Activated CD8-positive, alpha-beta memory T cell treated with anti-CD3 and anti-CD28 coated beads, Interleukin-2, amount 10 ng/mL, durations not matched to agents 7 days and 5 days (primary cell): ENCODE measurements around the gene LUC7L3. TPM values are rescaled to one million over a fixed set of nuclear protein-coding genes. Genes with fewer than 3 reads are reported as not detected.

ENCODE experiments used
- ATAC-seq: fragments of 150-1000 bp; cut with Tn5 transposase; one replicate; pipeline ENCODE4 v1.10.0; 2021; ENCODE audit warnings: moderate library complexity
- CTCF ChIA-PET: fragments of 350-600 bp; sonication (Branson Sonifier 250); formaldehyde crosslinking; loops from one replicate; lab custom pipeline; 2021; ENCODE audit warnings: antibody characterized with exemption; lab: Charles Lee
- DNase-seq: peaks from one replicate; pipeline ENCODE4 v3.0.0-alpha.2; 2020
- H3K27ac Mint-ChIP-seq: one replicate; pipeline ENCODE4 v1.8.0; 2021; ENCODE audit warnings: mild to moderate bottlenecking, mixed read lengths
- H3K27me3 Mint-ChIP-seq: one replicate; pipeline ENCODE4 v1.8.0; 2021; ENCODE audit warnings: mixed read lengths
- H3K36me3 Mint-ChIP-seq: one replicate; pipeline ENCODE4 v1.8.0; 2021; ENCODE audit warnings: mild to moderate bottlenecking, mixed read lengths
- H3K4me1 Mint-ChIP-seq: one replicate; pipeline ENCODE4 v1.8.0; 2021; ENCODE audit warnings: mixed read lengths
- H3K4me3 Mint-ChIP-seq: one replicate; pipeline ENCODE4 v1.8.0; 2021; ENCODE audit warnings: mild to moderate bottlenecking, moderate library complexity, mixed read lengths
- H3K9me3 Mint-ChIP-seq: one replicate; pipeline ENCODE4 v1.8.0; 2022; ENCODE audit warnings: low read depth, mixed read lengths
- total RNA-seq, 2 experiments: library from RNA; stranded (reverse); gene quantifications; one replicate each; pipeline ENCODE4 v1.2.3, GENCODE V29; 2021

Gene LUC7L3
- total RNA-seq, 2 experiments from 2014 or later, result 147 to 193 TPM

DNA sequence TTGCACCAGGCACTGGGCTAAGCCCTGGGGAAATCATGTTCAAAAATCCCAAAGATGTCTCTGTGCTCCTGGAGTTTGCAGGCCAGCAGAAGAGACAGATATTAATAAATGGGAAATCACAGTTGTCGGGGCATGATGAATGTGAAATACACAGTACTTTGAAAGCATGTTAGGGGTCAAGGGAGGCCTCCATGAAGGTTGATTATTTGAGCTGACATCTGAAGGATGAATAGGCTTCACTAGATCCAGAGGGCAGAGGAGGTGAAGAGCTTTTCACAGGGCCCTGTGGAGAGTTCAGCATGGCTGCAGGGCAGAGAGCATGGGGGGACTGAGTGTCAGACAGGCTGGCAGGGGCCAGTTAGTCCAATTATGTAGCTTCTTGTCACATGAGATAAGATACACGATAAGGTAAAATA lies 45.3 kb downstream of the LUC7L3 start:
- CTCF ChIA-PET, result interaction anchor here (0.9 to 2.0 kb wide), 3 partner anchors 17 to 88 kb away, joined by 3 to 4 read pairs (median 3); no protein-coding TSS in a partner anchor
- H3K4me1 Mint-ChIP-seq, result peaks cover 31% of the 10 kb centered on the region
- ATAC-seq, result no peak
- no peak overlapping the region for H3K27ac Mint-ChIP-seq
- H3K9me3 Mint-ChIP-seq, result no peaks in the 10 kb centered on the region
- peaks cover 21% of the 10 kb centered on the region for H3K27me3 Mint-ChIP-seq
- H3K36me3 Mint-ChIP-seq, result no peaks in the 10 kb centered on the region
- H3K4me3 Mint-ChIP-seq, result no peak overlapping the region
- no peak for DNase-seq

DNA sequence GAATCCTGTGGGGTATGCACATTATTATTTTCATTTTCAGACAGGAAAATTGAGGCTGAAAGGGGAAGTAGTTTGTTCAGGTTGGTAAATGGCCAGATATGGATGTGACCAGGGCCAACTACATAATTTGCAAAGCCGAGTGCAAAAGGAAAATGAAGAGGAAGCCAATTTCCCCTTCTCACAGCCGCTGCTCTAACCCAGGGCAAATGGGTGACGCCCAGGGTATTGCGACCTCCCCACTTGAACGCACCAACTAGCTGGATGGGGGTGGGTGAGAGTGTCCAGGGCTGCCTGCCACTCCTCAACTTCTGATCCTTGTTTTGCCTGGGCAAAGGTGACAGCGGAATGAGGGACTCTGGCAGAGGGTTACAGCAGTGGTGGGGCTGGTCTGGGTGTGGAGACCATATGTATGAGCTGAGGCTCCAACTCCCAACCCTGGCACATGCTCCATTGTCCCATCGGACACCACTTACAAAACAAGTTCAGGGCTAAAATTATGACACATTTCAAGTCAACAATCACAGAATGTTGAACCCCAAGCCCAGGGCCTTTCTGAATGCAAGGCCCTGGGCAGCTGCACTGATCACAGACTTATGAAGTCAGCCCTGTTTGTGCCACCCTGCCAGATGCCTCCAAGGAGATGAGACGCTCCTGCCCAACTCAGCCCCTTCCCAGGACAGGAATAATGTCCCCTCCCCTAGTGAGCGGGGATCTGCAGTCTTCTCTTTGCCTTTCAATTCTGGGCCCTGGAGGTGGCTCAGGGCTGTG lies 46.2 kb downstream of the LUC7L3 start:
- no peak overlapping the region for H3K27ac Mint-ChIP-seq
- H3K9me3 Mint-ChIP-seq, result no peaks in the 10 kb centered on the region
- H3K36me3 Mint-ChIP-seq, result no peaks in the 10 kb centered on the region
- ATAC-seq (no peak), DNase-seq (no peak)
- CTCF ChIA-PET, result interaction anchor here (1.7 kb wide), 1 partner anchor 18 kb away, joined by 6 read pairs; no protein-coding TSS in a partner anchor
- H3K27me3 Mint-ChIP-seq, result peaks cover 28% of the 10 kb centered on the region
- peaks cover 31% of the 10 kb centered on the region for H3K4me1 Mint-ChIP-seq
- H3K4me3 Mint-ChIP-seq, result no peak overlapping the region

GRCh38 chr17:50766222-50767023 lies 47.0 kb downstream of the LUC7L3 start:
- no peak overlapping the region for H3K27ac Mint-ChIP-seq
- peaks cover 31% of the 10 kb centered on the region for H3K4me1 Mint-ChIP-seq
- ATAC-seq (no peak), DNase-seq (no peak)
- no peak overlapping the region for H3K4me3 Mint-ChIP-seq
- H3K36me3 Mint-ChIP-seq, result no peaks in the 10 kb centered on the region
- CTCF ChIA-PET, result interaction anchor here (0.6 to 1.7 kb wide), 2 partner anchors 15 to 17 kb away, joined by 3 to 6 read pairs; no protein-coding TSS in a partner anchor
- H3K9me3 Mint-ChIP-seq, result no peaks in the 10 kb centered on the region
- peaks cover 28% of the 10 kb centered on the region for H3K27me3 Mint-ChIP-seq

DNA sequence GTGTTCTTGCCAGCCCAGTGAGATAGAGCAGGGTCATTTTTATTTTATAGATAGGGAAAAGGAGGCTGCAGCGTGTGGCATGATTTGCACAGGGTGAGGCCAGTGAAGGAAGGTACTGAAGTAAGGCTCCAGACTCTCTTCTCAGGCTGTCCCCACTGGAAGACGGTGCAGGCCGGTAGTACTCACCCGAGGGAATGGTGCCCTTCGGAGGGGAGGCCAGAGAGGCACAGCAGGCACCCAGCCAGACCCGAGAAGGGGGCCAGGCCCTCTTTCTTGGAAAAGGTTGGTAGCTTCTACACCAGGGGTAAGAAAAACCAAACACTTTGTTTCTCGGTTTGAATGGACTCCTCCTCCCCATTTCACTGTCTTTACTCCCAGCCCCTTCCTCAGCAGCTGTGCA lies 47.6 kb downstream of the LUC7L3 start:
- peaks cover 35% of the 10 kb centered on the region for H3K4me1 Mint-ChIP-seq

DNA sequence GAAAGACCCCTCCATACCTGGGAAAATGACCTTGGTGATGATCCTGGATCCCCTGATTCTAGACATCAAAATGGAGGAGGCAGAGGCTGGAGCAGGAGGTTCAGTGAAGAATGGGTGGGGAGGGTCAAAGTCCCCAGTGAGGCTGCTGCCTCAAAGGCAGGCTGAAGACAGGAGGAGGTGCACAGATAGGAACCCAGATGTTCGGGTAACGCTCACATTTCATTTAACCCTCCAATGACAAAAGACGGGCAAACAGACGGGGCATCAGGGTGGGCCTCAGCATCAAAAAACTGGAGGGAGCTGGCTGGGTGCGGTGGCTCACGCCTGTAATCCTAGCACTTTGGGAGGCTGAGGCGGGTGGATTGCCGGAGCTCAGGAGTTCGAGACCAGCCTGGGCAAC lies 48.0 kb downstream of the LUC7L3 start, which contains the start of gene ANKRD40CL:
ANKRD40CL (minus strand) TSS at position 73 of the 400 bp plus-strand sequence. CDS start 605 bp downstream, outside the sequence.
- DNase-seq (no peak), ATAC-seq (no peak)
- peaks cover 38% of the 10 kb centered on the region for H3K4me1 Mint-ChIP-seq
- H3K9me3 Mint-ChIP-seq, result no peaks in the 10 kb centered on the region
- H3K4me3 Mint-ChIP-seq, result no peak within 1 kb of the TSS
- H3K27ac Mint-ChIP-seq, result no peak within 1 kb of the TSS
- CTCF ChIA-PET, result interaction anchor here (0.6 to 1.2 kb wide), 2 partner anchors 14 to 16 kb away, joined by 3 to 4 read pairs; no protein-coding TSS in a partner anchor
- no peaks in the 10 kb centered on the region for H3K36me3 Mint-ChIP-seq
- peaks cover 26% of the 10 kb centered on the region for H3K27me3 Mint-ChIP-seq

More for the DNA sequence above, 47.6 kb downstream of the LUC7L3 start:
- no peaks in the 10 kb centered on the region for H3K36me3 Mint-ChIP-seq
- no peak overlapping the region for H3K27ac Mint-ChIP-seq
- no peaks in the 10 kb centered on the region for H3K9me3 Mint-ChIP-seq
- no peak overlapping the region for H3K4me3 Mint-ChIP-seq
- DNase-seq (no peak), ATAC-seq (no peak)
- peaks cover 27% of the 10 kb centered on the region for H3K27me3 Mint-ChIP-seq
- CTCF ChIA-PET, result interaction anchor here (0.6 to 1.2 kb wide), 2 partner anchors 15 to 16 kb away, joined by 3 to 4 read pairs; no protein-coding TSS in a partner anchor

DNA sequence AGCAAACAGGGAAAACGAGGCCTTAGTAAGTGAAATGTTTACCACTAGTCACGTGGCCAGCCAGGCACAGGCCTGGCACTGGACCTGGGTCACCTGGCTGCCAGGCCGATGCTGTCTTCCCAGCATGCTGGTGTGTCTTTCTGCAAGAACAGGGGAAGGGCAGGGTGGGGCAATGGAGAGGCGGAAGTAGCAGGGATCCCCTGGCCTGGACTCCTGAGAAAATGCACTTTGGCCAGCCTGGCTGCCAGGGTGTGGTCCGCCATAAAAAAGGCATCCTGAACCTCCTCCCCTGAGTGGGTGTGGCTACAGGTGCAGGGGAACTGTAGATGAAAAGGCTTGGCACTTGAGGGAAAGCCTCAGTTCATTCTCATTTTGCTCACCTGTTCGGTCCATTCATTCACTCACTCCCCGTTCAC lies 49.0 kb downstream of the LUC7L3 start:
- Mint-ChIP-seq H3K9me3 (no peaks in the 10 kb centered on the region), H3K4me3 (no peak overlapping the region), H3K27ac (no peak overlapping the region), H3K36me3 (no peaks in the 10 kb centered on the region), H3K4me1 (peaks cover 32% of the 10 kb centered on the region), H3K27me3 (peaks cover 21% of the 10 kb centered on the region)
- CTCF ChIA-PET, result interaction anchor here (1.1 to 1.5 kb wide), 3 partner anchors 15 to 49 kb away, joined by 3 to 5 read pairs (median 4); partner anchors contain the start of gene LUC7L3
- ATAC-seq (no peak), DNase-seq (no peak)

DNA sequence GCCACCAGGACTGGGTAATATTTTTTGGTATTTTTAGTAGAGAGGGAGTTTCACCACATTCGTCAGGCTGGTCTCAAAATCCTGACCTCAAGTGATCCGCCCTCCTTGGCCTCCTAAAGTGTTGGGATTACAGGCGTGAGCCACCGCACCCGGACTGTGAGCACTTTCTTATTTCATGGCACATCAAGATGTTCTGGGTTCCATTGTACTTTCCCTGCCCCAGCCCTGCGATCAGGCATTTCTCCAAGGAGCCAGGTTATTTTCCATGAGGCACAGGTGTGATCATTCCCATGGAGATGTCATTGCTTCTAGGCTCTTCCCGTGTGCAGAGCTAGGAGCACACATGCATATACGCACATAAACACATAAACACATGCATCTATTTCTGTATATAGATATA lies 50.5 kb downstream of the LUC7L3 start:
- Mint-ChIP-seq H3K27me3 (peaks cover 18% of the 10 kb centered on the region), H3K27ac (no peak overlapping the region), H3K4me1 (peaks cover 29% of the 10 kb centered on the region), H3K4me3 (no peak overlapping the region), H3K9me3 (no peaks in the 10 kb centered on the region), H3K36me3 (no peaks in the 10 kb centered on the region)
- ATAC-seq (no peak), DNase-seq (peak; percentile 12)
- CTCF ChIA-PET, result interaction anchor here (1.5 kb wide), 1 partner anchor 13 kb away, joined by 5 read pairs; no protein-coding TSS in a partner anchor

GRCh38 chr17:50770346-50770745 lies 50.9 kb downstream of the LUC7L3 start:
- no peaks in the 10 kb centered on the region for H3K36me3 Mint-ChIP-seq
- ATAC-seq, result no peak
- no peaks in the 10 kb centered on the region for H3K9me3 Mint-ChIP-seq
- no peak overlapping the region for H3K27ac Mint-ChIP-seq
- peaks cover 18% of the 10 kb centered on the region for H3K27me3 Mint-ChIP-seq
- H3K4me3 Mint-ChIP-seq, result no peak overlapping the region
- peaks cover 26% of the 10 kb centered on the region for H3K4me1 Mint-ChIP-seq
- CTCF ChIA-PET, result no interaction called here
- peak; percentile 1 for DNase-seq

GRCh38 chr17:50771991-50772785 lies 52.8 kb downstream of the LUC7L3 start:
- DNase-seq (no peak), ATAC-seq (no peak)
- Mint-ChIP-seq H3K4me3 (no peak overlapping the region), H3K36me3 (no peaks in the 10 kb centered on the region), H3K27me3 (peaks cover 17% of the 10 kb centered on the region), H3K9me3 (no peaks in the 10 kb centered on the region), H3K4me1 (peaks cover 10% of the 10 kb centered on the region), H3K27ac (no peak overlapping the region)
- CTCF ChIA-PET, result interaction anchor here (1.4 to 1.6 kb wide), 2 partner anchors 9 to 11 kb away, joined by 3 to 7 read pairs; no protein-coding TSS in a partner anchor

GRCh38 chr17:50774225-50774803 lies 54.9 kb downstream of the LUC7L3 start:
- DNase-seq (no peak), ATAC-seq (no peak)
- Mint-ChIP-seq H3K36me3 (no peaks in the 10 kb centered on the region), H3K27ac (no peak overlapping the region), H3K9me3 (no peaks in the 10 kb centered on the region), H3K4me1 (peaks cover 10% of the 10 kb centered on the region), H3K4me3 (no peak overlapping the region), H3K27me3 (peaks cover 33% of the 10 kb centered on the region)
- CTCF ChIA-PET, result interaction anchor here (0.8 kb wide), 1 partner anchor 9 kb away, joined by 5 read pairs; no protein-coding TSS in a partner anchor

DNA sequence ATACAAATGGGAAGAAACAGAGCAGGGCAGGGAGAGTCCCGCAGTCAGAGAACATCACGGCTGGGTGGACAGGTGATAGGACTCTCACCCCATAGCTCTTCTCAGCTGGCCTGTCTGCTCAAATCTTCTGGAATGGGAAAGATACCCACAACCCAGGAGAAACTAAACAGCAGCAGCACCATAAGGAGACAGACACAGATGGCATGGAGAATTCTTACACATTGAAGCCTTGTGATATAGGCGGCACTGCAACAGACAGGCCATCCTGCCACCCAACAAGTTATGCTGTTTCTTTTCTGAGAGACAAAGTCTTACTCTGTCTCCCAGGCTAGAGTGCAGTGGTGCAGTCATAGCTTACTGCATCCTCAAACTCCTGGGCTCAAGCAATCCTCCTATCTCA lies 56.5 kb downstream of the LUC7L3 start:
- no peak for DNase-seq
- H3K4me1 Mint-ChIP-seq, result peaks cover 21% of the 10 kb centered on the region
- H3K9me3 Mint-ChIP-seq, result no peaks in the 10 kb centered on the region
- no peak for ATAC-seq
- no peak overlapping the region for H3K27ac Mint-ChIP-seq
- H3K36me3 Mint-ChIP-seq, result no peaks in the 10 kb centered on the region
- CTCF ChIA-PET, result interaction anchor here (1.1 to 1.3 kb wide), 3 partner anchors 9 to 15 kb away, joined by 3 read pairs; no protein-coding TSS in a partner anchor
- peaks cover 30% of the 10 kb centered on the region for H3K27me3 Mint-ChIP-seq
- no peak overlapping the region for H3K4me3 Mint-ChIP-seq

GRCh38 chr17:50778471-50778870 lies 59.1 kb downstream of the LUC7L3 start:
- ATAC-seq (no peak), DNase-seq (no peak)
- peaks cover 23% of the 10 kb centered on the region for H3K4me1 Mint-ChIP-seq
- H3K27ac Mint-ChIP-seq, result no peak overlapping the region
- CTCF ChIA-PET, result interaction anchor here (0.6 to 2.2 kb wide), 3 partner anchors 29 to 178 kb away, joined by 3 to 10 read pairs (median 8); no protein-coding TSS in a partner anchor
- H3K27me3 Mint-ChIP-seq, result peaks cover 42% of the 10 kb centered on the region
- no peaks in the 10 kb centered on the region for H3K36me3 Mint-ChIP-seq
- no peak overlapping the region for H3K4me3 Mint-ChIP-seq
- H3K9me3 Mint-ChIP-seq, result no peaks in the 10 kb centered on the region
